GM19372 (cell line): ENCODE data around the gene TBC1D5.
"Not testable (repeated sequence)": the region's sequence is repeated elsewhere in the genome, so short reads cannot be mapped to it uniquely, and the experiment has no call there.

Experiments used
- ATAC-seq: cut with Tn5 transposase; IDR thresholded peaks from one replicate; pipeline ENCODE4 v1.9.1; 2021; ENCODE audit warnings: mild to moderate bottlenecking, low read depth, moderate library complexity; ENCODE audit not compliant: unreplicated experiment

TBC1D5 gene

DNA sequence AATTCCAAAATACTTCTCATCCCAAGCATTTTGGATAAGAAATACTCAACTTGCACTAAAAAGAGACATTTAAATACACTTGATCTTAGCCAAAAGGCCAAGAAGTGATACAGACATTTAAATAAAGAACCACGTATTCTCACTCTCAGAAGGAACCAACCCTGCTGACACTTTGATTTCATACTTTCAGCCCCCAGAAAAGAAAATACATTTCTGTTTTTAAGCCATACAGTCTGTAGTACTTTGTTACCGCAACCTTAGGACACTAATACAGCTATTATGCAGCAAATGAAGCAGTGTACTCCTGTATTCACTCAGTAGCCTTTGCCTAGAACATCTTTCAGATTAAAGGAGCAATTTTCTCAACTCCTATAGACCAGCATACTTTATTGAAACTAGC is 86.7 kb downstream of the TBC1D5 start:
- no peak for ATAC-seq

GRCh38 chr3:17649748-17650147 is 92.7 kb downstream of the TBC1D5 start:
- not testable (repeated sequence) for ATAC-seq

- ATAC-seq: not testable (repeated sequence)
Observed at GRCh38 chr3:17648630-17649355, 93.6 kb downstream of the TBC1D5 start.

DNA sequence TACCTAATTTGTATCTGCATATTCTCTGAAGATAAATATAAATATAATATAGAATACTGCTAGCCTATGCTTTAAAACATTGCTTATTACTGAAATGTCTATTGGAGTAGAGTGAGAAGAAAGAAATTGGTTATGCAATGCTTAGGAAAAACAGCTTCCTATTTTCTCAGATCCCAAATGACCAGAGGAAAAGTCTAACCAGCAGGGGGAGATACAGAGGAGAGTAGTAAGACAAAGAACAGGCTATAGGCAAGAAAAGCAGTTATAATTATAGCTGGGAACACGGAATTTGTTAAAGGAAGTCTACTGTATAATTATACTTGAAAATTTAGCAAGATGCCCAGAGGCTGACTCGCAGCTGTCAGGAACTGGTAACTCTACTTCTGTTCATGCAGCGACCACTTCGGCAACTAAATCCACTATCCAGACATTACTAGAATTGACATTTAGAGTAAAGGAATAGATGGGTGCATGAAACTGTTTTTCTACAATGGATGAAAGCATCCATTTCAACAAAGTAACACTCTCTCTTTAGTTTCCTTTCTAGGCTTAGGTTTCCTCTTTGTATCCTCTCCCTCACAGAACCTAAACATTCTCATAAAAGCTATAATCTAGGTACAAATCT is 97.2 kb downstream of the TBC1D5 start:
- ATAC-seq: no peak

DNA sequence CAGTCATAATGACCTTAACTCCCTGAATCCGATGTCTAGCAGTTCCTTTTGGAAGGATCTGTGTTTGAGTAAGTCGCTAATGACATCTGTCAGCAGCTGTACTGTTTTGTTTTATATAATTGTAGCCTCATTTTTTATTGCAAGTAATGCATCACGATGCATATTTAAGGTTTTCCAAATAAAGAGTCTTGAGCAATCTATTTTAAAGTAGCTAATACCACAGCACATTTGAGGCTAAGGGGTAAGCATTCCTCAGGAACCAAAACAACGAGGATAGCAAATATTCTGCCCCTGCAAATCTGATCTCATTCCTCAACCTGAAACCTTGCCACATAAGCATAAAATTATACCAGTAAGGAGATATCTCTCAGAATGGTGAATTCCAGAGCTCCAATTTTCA is 98.7 kb downstream of the TBC1D5 start:
- ATAC-seq: no peak

GRCh38 chr3:17642474-17642873 is 100.0 kb downstream of the TBC1D5 start:
- no peak for ATAC-seq

GRCh38 chr3:17640466-17640865 is 102.0 kb downstream of the TBC1D5 start:
- ATAC-seq: no peak

DNA sequence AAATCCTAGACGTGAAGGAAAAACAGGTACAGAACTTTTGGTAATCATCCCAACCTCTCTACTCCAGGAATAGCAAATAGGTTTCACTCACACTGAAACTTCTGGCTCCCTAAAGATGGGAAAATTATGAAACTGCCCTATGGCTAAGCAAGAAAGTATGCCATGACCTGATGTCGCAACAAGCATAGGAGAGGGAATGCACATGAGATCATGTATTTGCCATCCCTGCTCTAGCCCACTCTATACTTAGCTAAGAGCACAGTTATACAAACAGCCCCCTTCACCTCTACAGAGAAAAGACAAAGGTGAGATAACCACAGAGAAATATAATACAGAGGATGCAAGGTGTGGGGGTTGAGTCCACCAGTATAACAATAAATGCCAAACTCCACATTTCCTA is 102.7 kb downstream of the TBC1D5 start:
- no peak for ATAC-seq

- ATAC-seq: no peak
Observed at GRCh38 chr3:17639257-17639656, 103.2 kb downstream of the TBC1D5 start.

DNA sequence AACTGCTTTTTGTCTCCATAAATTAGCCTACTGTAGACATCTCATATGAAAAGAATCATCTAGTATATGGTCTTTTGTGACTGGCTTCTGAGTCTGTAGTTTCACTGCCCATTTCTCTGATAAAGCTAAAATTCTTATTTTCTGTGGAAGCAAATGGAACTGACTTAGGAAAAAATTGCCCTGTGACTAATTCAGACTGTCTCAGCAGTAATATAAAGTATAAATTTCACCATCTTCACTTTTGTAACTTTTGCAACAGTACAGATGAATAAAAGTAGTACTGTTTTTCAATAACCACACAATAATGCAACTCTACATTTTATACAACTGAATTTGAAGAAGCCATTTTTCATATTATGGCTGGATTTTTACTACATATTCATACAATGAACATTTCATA is 104.1 kb downstream of the TBC1D5 start:
- no peak for ATAC-seq

DNA sequence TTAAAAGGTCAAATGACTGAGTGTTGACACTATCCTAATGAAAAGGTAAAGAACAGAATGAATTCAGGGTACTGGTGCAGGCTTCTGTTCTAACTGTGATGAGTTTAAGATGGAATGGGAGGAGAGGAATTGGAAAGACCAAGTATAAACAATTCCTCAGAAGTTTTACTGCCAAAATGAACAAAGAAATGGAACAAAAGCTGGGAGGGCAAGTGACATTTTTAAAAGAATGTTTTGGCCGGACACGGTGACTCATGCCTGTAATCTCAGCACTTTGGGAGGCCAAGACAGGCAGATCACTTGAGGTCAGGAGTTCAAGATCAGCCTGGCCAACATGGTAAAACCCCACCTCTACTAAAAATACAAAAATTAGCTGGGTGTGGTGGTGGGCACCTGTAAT is 106.8 kb downstream of the TBC1D5 start:
- not testable (repeated sequence) for ATAC-seq

- no peak for ATAC-seq
Observed at GRCh38 chr3:17634964-17635363, 107.5 kb downstream of the TBC1D5 start.

GRCh38 chr3:17634201-17634600 is 108.2 kb downstream of the TBC1D5 start:
- ATAC-seq: no peak

- no peak for ATAC-seq
Observed at GRCh38 chr3:17632401-17633100, 109.9 kb downstream of the TBC1D5 start.

DNA sequence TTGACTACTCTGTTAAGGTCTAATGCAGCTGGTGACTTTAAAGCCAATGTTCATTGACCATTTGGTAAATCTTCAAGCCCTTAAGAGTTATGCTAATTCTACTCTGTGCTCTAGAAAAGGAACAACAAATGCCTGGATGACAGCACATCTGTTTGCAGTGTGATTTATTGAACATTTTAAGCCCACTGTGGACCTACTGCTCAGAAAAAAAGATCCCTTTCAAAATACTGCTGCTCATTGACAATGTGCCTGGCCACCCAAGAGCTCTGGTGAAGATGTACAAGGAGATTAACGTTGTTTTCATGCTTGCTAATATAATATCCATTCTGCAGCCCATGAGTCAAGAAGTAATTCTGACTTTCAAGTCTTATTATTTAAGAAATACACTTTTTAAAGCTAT is 110.8 kb downstream of the TBC1D5 start:
- ATAC-seq: no peak

DNA sequence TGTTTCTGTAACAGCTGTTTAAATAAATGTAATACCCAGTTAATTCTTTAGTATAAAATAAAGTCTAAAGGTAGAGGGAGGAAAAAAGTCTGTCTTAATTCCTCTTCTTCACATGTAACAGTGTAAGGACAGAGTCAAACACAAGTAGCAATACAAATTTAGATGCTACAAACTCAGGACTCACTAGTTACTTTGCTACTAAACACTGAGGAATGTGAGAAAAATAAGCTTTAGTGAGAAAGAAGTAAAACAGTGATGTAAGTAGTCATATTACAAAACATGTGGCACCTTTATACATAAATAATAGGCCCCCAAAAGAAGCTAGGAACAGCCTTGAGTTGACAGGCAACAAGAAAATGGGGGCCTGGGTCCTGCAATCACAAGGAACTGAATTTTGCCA is 113.0 kb downstream of the TBC1D5 start:
- no peak for ATAC-seq

DNA sequence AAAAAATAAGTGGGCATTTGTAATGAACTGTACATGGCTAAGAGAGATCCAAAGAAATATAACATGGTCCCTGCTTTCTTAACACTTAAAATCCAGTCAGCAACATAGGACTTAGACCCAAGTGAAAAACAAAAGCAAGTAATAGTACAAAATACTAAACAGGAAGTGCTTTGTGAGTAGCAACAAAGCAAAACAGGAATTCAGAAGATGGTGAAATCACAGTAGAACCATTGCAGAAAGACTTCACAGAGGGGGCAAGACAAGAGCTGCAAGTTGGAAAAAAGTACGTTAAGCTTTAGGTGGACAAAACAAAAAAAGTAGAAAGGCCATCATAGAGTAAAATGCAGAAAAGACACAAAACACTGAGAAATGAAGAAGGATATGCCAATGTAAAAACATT is 116.0 kb downstream of the TBC1D5 start:
- ATAC-seq: no peak

GRCh38 chr3:17625133-17625532 is 117.3 kb downstream of the TBC1D5 start:
- no peak for ATAC-seq

DNA sequence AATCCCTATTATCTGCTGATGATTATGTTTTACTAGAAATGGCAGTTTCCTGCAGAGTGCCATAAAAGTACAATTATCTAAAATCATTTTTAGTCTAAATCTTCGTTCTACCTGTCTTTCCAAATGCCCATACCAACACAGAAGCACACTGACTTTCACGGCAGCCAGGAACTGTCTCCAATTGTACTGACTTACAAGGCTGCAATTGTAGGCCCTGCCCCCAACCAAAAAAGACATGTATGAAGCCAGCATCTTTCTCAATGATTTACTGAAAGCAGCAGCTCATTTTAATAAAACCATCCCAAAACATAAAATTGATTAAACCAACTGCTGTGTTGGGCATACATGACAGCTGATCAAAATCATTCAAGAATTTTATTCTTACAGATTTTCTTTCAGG is 119.0 kb downstream of the TBC1D5 start:
- ATAC-seq: no peak

- no peak for ATAC-seq
Observed at GRCh38 chr3:17619968-17620367, 122.5 kb downstream of the TBC1D5 start.

GRCh38 chr3:17613017-17613416 is 129.4 kb downstream of the TBC1D5 start:
- not testable (repeated sequence) for ATAC-seq

- ATAC-seq: no peak
Observed at GRCh38 chr3:17607905-17608304, 134.5 kb downstream of the TBC1D5 start.
